ENCODE measurements around the gene PDXP.

Gene PDXP

DNA sequence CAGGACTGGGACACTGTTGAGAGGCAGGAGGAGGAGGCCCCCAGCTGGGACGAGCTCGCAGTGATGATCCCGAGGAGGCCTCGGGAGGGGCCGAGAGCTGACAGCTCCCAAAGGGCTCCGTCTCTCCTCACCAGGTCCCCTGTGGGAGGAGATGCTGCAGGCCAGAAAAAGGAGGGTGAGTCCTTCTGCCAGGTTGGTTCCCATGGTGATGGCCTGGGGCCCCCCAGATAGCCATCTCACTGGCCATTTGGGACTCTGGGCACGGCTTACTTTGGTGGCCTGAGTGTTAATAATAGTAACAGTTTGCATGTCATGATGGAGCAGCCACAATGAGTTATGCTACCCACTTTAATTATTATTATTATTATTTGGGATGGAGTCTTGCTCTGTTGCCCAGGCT, 57.2 kb downstream of the PDXP start (continued):
- TF ChIP-seq, protein P1, sequence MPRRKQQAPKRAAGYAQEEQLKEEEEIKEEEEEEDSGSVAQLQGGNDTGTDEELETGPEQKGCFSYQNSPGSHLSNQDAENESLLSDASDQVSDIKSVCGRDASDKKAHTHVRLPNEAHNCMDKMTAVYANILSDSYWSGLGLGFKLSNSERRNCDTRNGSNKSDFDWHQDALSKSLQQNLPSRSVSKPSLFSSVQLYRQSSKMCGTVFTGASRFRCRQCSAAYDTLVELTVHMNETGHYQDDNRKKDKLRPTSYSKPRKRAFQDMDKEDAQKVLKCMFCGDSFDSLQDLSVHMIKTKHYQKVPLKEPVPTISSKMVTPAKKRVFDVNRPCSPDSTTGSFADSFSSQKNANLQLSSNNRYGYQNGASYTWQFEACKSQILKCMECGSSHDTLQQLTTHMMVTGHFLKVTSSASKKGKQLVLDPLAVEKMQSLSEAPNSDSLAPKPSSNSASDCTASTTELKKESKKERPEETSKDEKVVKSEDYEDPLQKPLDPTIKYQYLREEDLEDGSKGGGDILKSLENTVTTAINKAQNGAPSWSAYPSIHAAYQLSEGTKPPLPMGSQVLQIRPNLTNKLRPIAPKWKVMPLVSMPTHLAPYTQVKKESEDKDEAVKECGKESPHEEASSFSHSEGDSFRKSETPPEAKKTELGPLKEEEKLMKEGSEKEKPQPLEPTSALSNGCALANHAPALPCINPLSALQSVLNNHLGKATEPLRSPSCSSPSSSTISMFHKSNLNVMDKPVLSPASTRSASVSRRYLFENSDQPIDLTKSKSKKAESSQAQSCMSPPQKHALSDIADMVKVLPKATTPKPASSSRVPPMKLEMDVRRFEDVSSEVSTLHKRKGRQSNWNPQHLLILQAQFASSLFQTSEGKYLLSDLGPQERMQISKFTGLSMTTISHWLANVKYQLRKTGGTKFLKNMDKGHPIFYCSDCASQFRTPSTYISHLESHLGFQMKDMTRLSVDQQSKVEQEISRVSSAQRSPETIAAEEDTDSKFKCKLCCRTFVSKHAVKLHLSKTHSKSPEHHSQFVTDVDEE (CRISPR knock-in tag; IDR thresholded peaks at IDR 0.05) = no peak
- TF ChIP-seq ZNF8 (CRISPR knock-in tag; IDR thresholded peaks at IDR 0.05) (no peak), SNAI2 (CRISPR knock-in tag; IDR thresholded peaks at IDR 0.05) (no peak)
